Brain microvascular endothelial cell (primary cell): ENCODE data around the gene LDLRAD3.

Source experiments
- DNase-seq: peaks from one replicate; pipeline ENCODE4 v3.0.0-alpha.2; 2020
- H3K27ac ChIP-seq: fragments of 250-450 bp; sonication (Bioruptor Pico); 2 replicates; pipeline ENCODE4 v1.5.1; 2020; ENCODE audit warnings: mild to moderate bottlenecking, moderate library complexity
- H3K27me3 ChIP-seq: fragments of 250-450 bp; sonication (Bioruptor Pico); replicated peaks from 2 replicates; pipeline ENCODE4 v1.5.1; 2020; ENCODE audit warnings: mild to moderate bottlenecking
- H3K36me3 ChIP-seq: fragments of 250-450 bp; sonication (Bioruptor Pico); replicated peaks from 2 replicates; pipeline ENCODE4 v1.5.1; 2020; ENCODE audit warnings: mild to moderate bottlenecking
- H3K4me3 ChIP-seq: 2 replicates; pipeline ENCODE4 v1.5.1; 2011; ENCODE audit warnings: low read depth, mild to moderate bottlenecking, control low read depth, low read length, moderate library complexity
- CTCF ChIP-seq: IDR thresholded peaks from 2 replicates; pipeline ENCODE4 v1.5.1; 2011; ENCODE audit warnings: low read depth, mild to moderate bottlenecking, moderate library complexity, low read length, control low read depth, inconsistent platforms; ENCODE audit errors: missing control alignments
- in situ Hi-C: cut with HindIII; loops from 2 replicates; pipeline ENCODE4 v1.10.0; 2017; ENCODE audit warnings: low sequenced_read_pairs, low pct_ligation_motif_present

LDLRAD3 gene

GRCh38 chr11:36147491-36147890, 203.6 kb downstream of the LDLRAD3 start:
- Histone ChIP-seq H3K27ac (no peak overlapping the region), H3K27me3 (no peaks in the 10 kb centered on the region), H3K4me3 (no peak overlapping the region), H3K36me3 (no peaks in the 10 kb centered on the region)
- no peak for DNase-seq
- TF ChIP-seq CTCF, result no peak
- in situ Hi-C loops, result no loop called here

- DNase-seq, result no peak
Observed at GRCh38 chr11:36148701-36149100, 204.8 kb downstream of the LDLRAD3 start.

GRCh38 chr11:36149538-36150242, 205.8 kb downstream of the LDLRAD3 start:
- Histone ChIP-seq H3K27me3 (no peaks in the 10 kb centered on the region), H3K36me3 (no peaks in the 10 kb centered on the region), H3K4me3 (no peak overlapping the region), H3K27ac (peak overlapping the region; percentile 92)
- TF ChIP-seq CTCF, result peak; percentile 78
- in situ Hi-C loops, result no loop called here
- peak; percentile 99 for DNase-seq

More at GRCh38 chr11:36148701-36149100, 204.8 kb downstream of the LDLRAD3 start:
- in situ Hi-C loops, result no loop called here
- H3K27ac ChIP-seq, result no peak overlapping the region
- no peaks in the 10 kb centered on the region for H3K27me3 ChIP-seq
- H3K4me3 ChIP-seq, result no peak overlapping the region
- TF ChIP-seq CTCF, result no peak
- no peaks in the 10 kb centered on the region for H3K36me3 ChIP-seq

GRCh38 chr11:36150986-36151385, 207.1 kb downstream of the LDLRAD3 start:
- Histone ChIP-seq H3K4me3 (no peak overlapping the region), H3K27me3 (no peaks in the 10 kb centered on the region), H3K36me3 (no peaks in the 10 kb centered on the region), H3K27ac (peak overlapping the region; percentile 92)
- DNase-seq, result peak; percentile 62
- in situ Hi-C loops, result no loop called here
- no peak for TF ChIP-seq CTCF

- no peak overlapping the region for H3K4me3 ChIP-seq
- in situ Hi-C loops, result no loop called here
- no peaks in the 10 kb centered on the region for H3K27me3 ChIP-seq
- H3K27ac ChIP-seq, result no peak overlapping the region
- no peak for DNase-seq
- no peaks in the 10 kb centered on the region for H3K36me3 ChIP-seq
- TF ChIP-seq CTCF, result no peak
Observed at GRCh38 chr11:36151933-36152580, 208.2 kb downstream of the LDLRAD3 start.
